ENCODE data around the gene TMC5.
"Not testable (repeated sequence)": the region's sequence is repeated elsewhere in the genome, so short reads cannot be mapped to it uniquely, and the experiment has no call there.

The TMC5 gene, protein sequence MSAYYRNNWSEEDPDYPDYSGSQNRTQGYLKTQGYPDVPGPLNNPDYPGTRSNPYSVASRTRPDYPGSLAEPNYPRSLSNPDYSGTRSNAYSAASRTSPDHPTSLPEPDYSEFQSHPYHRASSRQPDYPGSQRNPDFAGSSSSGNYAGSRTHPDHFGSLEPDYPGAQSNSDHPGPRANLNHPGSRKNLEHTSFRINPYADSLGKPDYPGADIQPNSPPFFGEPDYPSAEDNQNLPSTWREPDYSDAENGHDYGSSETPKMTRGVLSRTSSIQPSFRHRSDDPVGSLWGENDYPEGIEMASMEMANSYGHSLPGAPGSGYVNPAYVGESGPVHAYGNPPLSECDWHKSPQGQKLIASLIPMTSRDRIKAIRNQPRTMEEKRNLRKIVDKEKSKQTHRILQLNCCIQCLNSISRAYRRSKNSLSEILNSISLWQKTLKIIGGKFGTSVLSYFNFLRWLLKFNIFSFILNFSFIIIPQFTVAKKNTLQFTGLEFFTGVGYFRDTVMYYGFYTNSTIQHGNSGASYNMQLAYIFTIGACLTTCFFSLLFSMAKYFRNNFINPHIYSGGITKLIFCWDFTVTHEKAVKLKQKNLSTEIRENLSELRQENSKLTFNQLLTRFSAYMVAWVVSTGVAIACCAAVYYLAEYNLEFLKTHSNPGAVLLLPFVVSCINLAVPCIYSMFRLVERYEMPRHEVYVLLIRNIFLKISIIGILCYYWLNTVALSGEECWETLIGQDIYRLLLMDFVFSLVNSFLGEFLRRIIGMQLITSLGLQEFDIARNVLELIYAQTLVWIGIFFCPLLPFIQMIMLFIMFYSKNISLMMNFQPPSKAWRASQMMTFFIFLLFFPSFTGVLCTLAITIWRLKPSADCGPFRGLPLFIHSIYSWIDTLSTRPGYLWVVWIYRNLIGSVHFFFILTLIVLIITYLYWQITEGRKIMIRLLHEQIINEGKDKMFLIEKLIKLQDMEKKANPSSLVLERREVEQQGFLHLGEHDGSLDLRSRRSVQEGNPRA

DNA sequence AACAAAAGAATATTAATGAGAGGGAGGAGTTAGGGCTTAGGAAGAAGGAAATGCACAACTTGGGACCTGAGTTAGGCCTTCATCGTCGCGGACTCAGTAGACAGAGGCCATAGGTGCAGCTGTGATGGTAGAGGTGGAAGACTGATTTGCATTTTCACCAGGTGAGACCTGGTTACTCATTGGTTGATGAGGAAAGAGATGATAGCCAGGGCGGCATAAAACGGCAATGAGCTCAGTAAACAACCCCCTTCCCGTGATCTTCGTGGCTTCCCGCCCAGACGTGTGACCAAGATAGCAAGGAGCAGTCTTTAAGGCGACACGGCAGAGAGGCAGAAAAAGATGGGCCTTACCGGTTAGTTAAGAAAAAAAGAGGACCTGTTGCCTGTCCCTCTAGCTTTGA, at the start of gene TMC5:
Gene TMC5 (plus strand): TSS at position 244 of the 400 bp plus-strand sequence. CDS start 22,156 bp downstream, outside the sequence.
- H3K4me3 ChIP-seq (ENCODE audit: low read depth in 1 of 5, low read length in 5 of 5), result no peak within 1 kb of the TSS
- H3K9ac ChIP-seq (ENCODE audit: low read length in 5 of 5), result no peak within 1 kb of the TSS

GRCh38 chr16:19372541-19372940, 45.1 kb upstream of the TMC5 start:
- H3K9ac ChIP-seq (ENCODE audit: low read length in 5 of 5); H3K9me3 ChIP-seq (ENCODE audit: control insufficient read depth in 5 of 5, low read length in 5 of 5); H3K27me3 ChIP-seq (ENCODE audit: control insufficient read depth in 5 of 5, insufficient read depth in 4 of 5, low read length in 5 of 5); H3K4me3 ChIP-seq (ENCODE audit: low read depth in 1 of 5, low read length in 5 of 5); H3K36me3 ChIP-seq (ENCODE audit: control insufficient read depth in 5 of 5, insufficient read depth in 5 of 5, low read length in 5 of 5); H3K27ac ChIP-seq (ENCODE audit: low read depth, low read length); H3K4me1 ChIP-seq (ENCODE audit: control insufficient read depth in 5 of 5, insufficient read depth in 5 of 5, low read length in 5 of 5): not testable (repeated sequence)

More for the DNA sequence above, at the start of gene TMC5:
- Histone ChIP-seq H3K27ac (ENCODE audit: low read depth, low read length) (no peak within 1 kb of the TSS), H3K36me3 (ENCODE audit: control insufficient read depth in 5 of 5, insufficient read depth in 5 of 5, low read length in 5 of 5) (no peaks in the 10 kb centered on the region), H3K9me3 (ENCODE audit: control insufficient read depth in 5 of 5, low read length in 5 of 5) (peaks cover 0 to 5% (median 4%) of the 10 kb centered on the region in 5 donors), H3K27me3 (ENCODE audit: control insufficient read depth in 5 of 5, insufficient read depth in 4 of 5, low read length in 5 of 5) (peaks cover 5 to 19% (median 7%) of the 10 kb centered on the region in 5 donors), H3K4me1 (ENCODE audit: control insufficient read depth in 5 of 5, insufficient read depth in 5 of 5, low read length in 5 of 5) (peaks cover 0 to 4% (median 0%) of the 10 kb centered on the region in 5 donors)

- Histone ChIP-seq H3K4me1 (ENCODE audit: control insufficient read depth in 5 of 5, insufficient read depth in 5 of 5, low read length in 5 of 5) (peaks cover 0 to 14% (median 3%) of the 10 kb centered on the region in 5 donors), H3K4me3 (ENCODE audit: low read depth in 1 of 5, low read length in 5 of 5) (no peak overlapping the region), H3K36me3 (ENCODE audit: control insufficient read depth in 5 of 5, insufficient read depth in 5 of 5, low read length in 5 of 5) (no peaks in the 10 kb centered on the region), H3K9me3 (ENCODE audit: control insufficient read depth in 5 of 5, low read length in 5 of 5) (no peaks in the 10 kb centered on the region), H3K9ac (ENCODE audit: low read length in 5 of 5) (no peak overlapping the region), H3K27me3 (ENCODE audit: control insufficient read depth in 5 of 5, insufficient read depth in 4 of 5, low read length in 5 of 5) (no peaks in the 10 kb centered on the region), H3K27ac (ENCODE audit: low read depth, low read length) (no peak overlapping the region)
Observed at GRCh38 chr16:19374402-19374801, 43.3 kb upstream of the TMC5 start.

- no peak overlapping the region for H3K9ac ChIP-seq (ENCODE audit: low read length in 5 of 5)
- no peaks in the 10 kb centered on the region for H3K9me3 ChIP-seq (ENCODE audit: control insufficient read depth in 5 of 5, low read length in 5 of 5)
- H3K4me3 ChIP-seq (ENCODE audit: low read depth in 1 of 5, low read length in 5 of 5), result no peak overlapping the region
- no peak overlapping the region for H3K27ac ChIP-seq (ENCODE audit: low read depth, low read length)
- peaks cover 0 to 15% (median 6%) of the 10 kb centered on the region in 5 donors for H3K4me1 ChIP-seq (ENCODE audit: control insufficient read depth in 5 of 5, insufficient read depth in 5 of 5, low read length in 5 of 5)
- no peaks in the 10 kb centered on the region for H3K27me3 ChIP-seq (ENCODE audit: control insufficient read depth in 5 of 5, insufficient read depth in 4 of 5, low read length in 5 of 5)
- no peaks in the 10 kb centered on the region for H3K36me3 ChIP-seq (ENCODE audit: control insufficient read depth in 5 of 5, insufficient read depth in 5 of 5, low read length in 5 of 5)
Observed at GRCh38 chr16:19375561-19376158, 42.0 kb upstream of the TMC5 start.

DNA sequence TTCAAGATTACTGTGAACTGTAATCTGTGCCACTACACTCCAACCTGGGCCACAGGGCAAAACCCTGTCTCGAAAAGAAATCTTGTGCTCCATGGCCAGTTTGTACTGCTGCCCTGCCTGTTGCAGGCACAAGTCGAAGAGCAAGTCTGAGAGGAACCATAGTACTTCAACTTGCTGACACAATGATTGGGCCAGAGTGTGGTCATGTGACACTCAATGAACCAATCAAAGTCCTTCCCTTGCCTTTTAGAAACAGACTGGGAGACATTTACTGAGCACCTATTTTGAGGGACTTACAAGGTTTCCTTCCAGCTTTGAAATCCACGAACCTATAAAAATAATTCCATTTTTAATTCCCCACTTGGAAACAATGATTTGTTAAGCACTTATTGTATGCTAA, 39.8 kb upstream of the TMC5 start:
- Histone ChIP-seq H3K9ac (ENCODE audit: low read length in 5 of 5) (no peak overlapping the region), H3K4me1 (ENCODE audit: control insufficient read depth in 5 of 5, insufficient read depth in 5 of 5, low read length in 5 of 5) (peaks cover 0 to 27% (median 12%) of the 10 kb centered on the region in 5 donors), H3K4me3 (ENCODE audit: low read depth in 1 of 5, low read length in 5 of 5) (no peak overlapping the region), H3K27ac (ENCODE audit: low read depth, low read length) (no peak overlapping the region), H3K36me3 (ENCODE audit: control insufficient read depth in 5 of 5, insufficient read depth in 5 of 5, low read length in 5 of 5) (no peaks in the 10 kb centered on the region), H3K27me3 (ENCODE audit: control insufficient read depth in 5 of 5, insufficient read depth in 4 of 5, low read length in 5 of 5) (no peaks in the 10 kb centered on the region), H3K9me3 (ENCODE audit: control insufficient read depth in 5 of 5, low read length in 5 of 5) (no peaks in the 10 kb centered on the region)

DNA sequence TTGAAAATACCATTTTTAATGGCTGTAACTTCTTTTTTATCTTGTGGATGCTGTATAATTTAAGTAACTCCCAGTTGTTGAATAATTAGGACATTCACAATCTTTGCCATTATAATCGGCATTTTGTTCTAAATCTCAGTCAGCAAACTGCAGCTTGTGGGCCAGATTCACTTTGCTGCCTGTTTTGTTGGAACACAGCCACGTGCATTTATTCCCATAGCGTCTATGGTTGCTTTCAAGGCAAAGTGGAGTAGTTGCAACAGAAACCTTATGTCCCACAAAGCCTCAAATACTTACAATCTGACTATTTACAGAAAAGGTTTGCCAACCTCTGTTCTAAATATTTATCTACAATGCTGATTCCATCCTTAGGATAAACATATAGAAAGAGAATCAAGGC, 39.2 kb upstream of the TMC5 start:
- Histone ChIP-seq H3K9ac (ENCODE audit: low read length in 5 of 5) (no peak overlapping the region), H3K27ac (ENCODE audit: low read depth, low read length) (no peak overlapping the region), H3K4me3 (ENCODE audit: low read depth in 1 of 5, low read length in 5 of 5) (no peak overlapping the region), H3K36me3 (ENCODE audit: control insufficient read depth in 5 of 5, insufficient read depth in 5 of 5, low read length in 5 of 5) (no peaks in the 10 kb centered on the region), H3K4me1 (ENCODE audit: control insufficient read depth in 5 of 5, insufficient read depth in 5 of 5, low read length in 5 of 5) (peaks cover 0 to 28% (median 14%) of the 10 kb centered on the region in 5 donors), H3K27me3 (ENCODE audit: control insufficient read depth in 5 of 5, insufficient read depth in 4 of 5, low read length in 5 of 5) (no peaks in the 10 kb centered on the region), H3K9me3 (ENCODE audit: control insufficient read depth in 5 of 5, low read length in 5 of 5) (no peaks in the 10 kb centered on the region)

DNA sequence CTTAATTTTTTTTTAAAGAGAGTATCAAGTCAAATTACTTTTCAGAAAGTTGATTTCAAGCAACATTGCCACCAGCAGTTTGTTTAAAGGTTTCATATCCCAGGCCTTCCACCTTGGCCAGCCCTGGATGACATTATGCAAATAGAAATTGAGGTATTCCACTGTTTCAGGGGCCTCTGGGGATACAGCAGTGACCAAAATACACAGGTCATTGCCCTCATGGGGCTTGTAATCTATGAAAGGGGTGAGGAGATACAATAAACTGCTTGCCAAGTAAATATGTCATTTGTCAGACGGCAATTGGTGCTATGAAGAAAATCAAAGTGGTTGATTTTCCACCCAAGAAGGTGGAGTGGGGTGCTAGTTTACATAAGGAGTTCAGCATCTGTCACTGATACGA, 37.8 kb upstream of the TMC5 start:
- Histone ChIP-seq H3K27ac (ENCODE audit: low read depth, low read length) (no peak overlapping the region), H3K36me3 (ENCODE audit: control insufficient read depth in 5 of 5, insufficient read depth in 5 of 5, low read length in 5 of 5) (no peaks in the 10 kb centered on the region), H3K9ac (ENCODE audit: low read length in 5 of 5) (no peak overlapping the region), H3K4me3 (ENCODE audit: low read depth in 1 of 5, low read length in 5 of 5) (no peak overlapping the region), H3K27me3 (ENCODE audit: control insufficient read depth in 5 of 5, insufficient read depth in 4 of 5, low read length in 5 of 5) (no peaks in the 10 kb centered on the region), H3K4me1 (ENCODE audit: control insufficient read depth in 5 of 5, insufficient read depth in 5 of 5, low read length in 5 of 5) (peaks cover 0 to 28% (median 14%) of the 10 kb centered on the region in 5 donors), H3K9me3 (ENCODE audit: control insufficient read depth in 5 of 5, low read length in 5 of 5) (no peaks in the 10 kb centered on the region)

DNA sequence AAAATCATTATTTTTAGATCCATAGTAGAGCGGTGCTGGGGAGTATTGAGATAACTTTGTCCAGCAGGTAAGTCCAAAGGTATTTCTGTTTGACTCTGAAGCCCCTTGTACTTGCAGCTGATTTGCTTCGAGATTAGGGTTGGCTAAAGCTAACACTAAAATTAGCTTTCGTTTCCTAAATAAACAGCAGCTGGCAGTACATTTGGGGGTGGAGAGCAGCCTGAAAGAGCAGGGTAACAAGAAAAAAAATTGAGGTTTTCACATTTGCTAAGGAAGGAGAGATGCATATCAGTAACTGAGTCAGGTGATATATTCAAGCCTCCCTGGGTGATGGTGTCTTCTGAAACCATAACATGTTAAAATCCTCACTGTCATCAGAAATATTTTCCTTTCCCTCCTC, 37.4 kb upstream of the TMC5 start:
- Histone ChIP-seq H3K4me3 (ENCODE audit: low read depth in 1 of 5, low read length in 5 of 5) (no peak overlapping the region), H3K27ac (ENCODE audit: low read depth, low read length) (no peak overlapping the region), H3K27me3 (ENCODE audit: control insufficient read depth in 5 of 5, insufficient read depth in 4 of 5, low read length in 5 of 5) (no peaks in the 10 kb centered on the region), H3K4me1 (ENCODE audit: control insufficient read depth in 5 of 5, insufficient read depth in 5 of 5, low read length in 5 of 5) (peaks cover 0 to 28% (median 14%) of the 10 kb centered on the region in 5 donors), H3K9me3 (ENCODE audit: control insufficient read depth in 5 of 5, low read length in 5 of 5) (no peaks in the 10 kb centered on the region), H3K36me3 (ENCODE audit: control insufficient read depth in 5 of 5, insufficient read depth in 5 of 5, low read length in 5 of 5) (no peaks in the 10 kb centered on the region), H3K9ac (ENCODE audit: low read length in 5 of 5) (no peak overlapping the region)

GRCh38 chr16:19382084-19382801, 35.4 kb upstream of the TMC5 start:
- H3K9me3 ChIP-seq (ENCODE audit: control insufficient read depth in 5 of 5, low read length in 5 of 5), result peaks cover 0 to 3% (median 0%) of the 10 kb centered on the region in 5 donors
- no peak overlapping the region for H3K9ac ChIP-seq (ENCODE audit: low read length in 5 of 5)
- H3K27me3 ChIP-seq (ENCODE audit: control insufficient read depth in 5 of 5, insufficient read depth in 4 of 5, low read length in 5 of 5), result no peaks in the 10 kb centered on the region
- H3K4me3 ChIP-seq (ENCODE audit: low read depth in 1 of 5, low read length in 5 of 5), result no peak overlapping the region
- H3K36me3 ChIP-seq (ENCODE audit: control insufficient read depth in 5 of 5, insufficient read depth in 5 of 5, low read length in 5 of 5), result no peaks in the 10 kb centered on the region
- H3K27ac ChIP-seq (ENCODE audit: low read depth, low read length), result no peak overlapping the region
- peaks cover 0 to 28% (median 14%) of the 10 kb centered on the region in 5 donors for H3K4me1 ChIP-seq (ENCODE audit: control insufficient read depth in 5 of 5, insufficient read depth in 5 of 5, low read length in 5 of 5)

Data from subcutaneous abdominal adipose tissue (tissue), 5 donors.